Ascending aorta (tissue), 2 donors: Measurements from ENCODE around the gene ADCK1. TPM values are rescaled to one million over a fixed set of nuclear protein-coding genes. Genes with fewer than 3 reads are reported as not detected.

ENCODE experiments used
- DNase-seq, 2 donors: peaks; one replicate each; pipeline ENCODE4 v3.0.0-alpha.2; 2019; ENCODE audit warnings: low spot score in 2 of 2
- H3K27ac ChIP-seq, 2 donors: fragments of 200-600 bp; sonication (generic); one replicate each; pipeline ENCODE4 v1.5.1; 2016 to 2017; ENCODE audit warnings: mild to moderate bottlenecking in 1 of 2
- H3K27me3 ChIP-seq: fragments of 200-600 bp; sonication (generic); one replicate; pipeline ENCODE4 v1.5.1; 2017
- H3K36me3 ChIP-seq, 2 donors: fragments of 200-600 bp; sonication (generic); one replicate each; pipeline ENCODE4 v1.5.1; 2016
- H3K4me1 ChIP-seq, 2 donors: fragments of 200-600 bp; sonication (generic); one replicate each; pipeline ENCODE4 v1.5.1; 2016 to 2017; ENCODE audit warnings: mild to moderate bottlenecking in 1 of 2
- H3K4me3 ChIP-seq, 2 donors: fragments of 200-600 bp; sonication (generic); one replicate each; pipeline ENCODE4 v1.5.1; 2016 to 2017; ENCODE audit warnings: mild to moderate bottlenecking in 1 of 2
- H3K9me3 ChIP-seq, 2 donors: fragments of 200-600 bp; sonication (generic); one replicate each; pipeline ENCODE4 v1.5.1; 2016
- intact Hi-C: fragments of 100-400 bp; cut with DNase I; formaldehyde crosslinking; loops from one replicate; pipeline ENCODE4 v1.15.1; 2023
- total RNA-seq: library from RNA; depleted of rRNA; stranded (reverse); fragments of >200 nt; gene quantifications from one replicate; pipeline ENCODE4 v1.1.0, GENCODE V29; 2016
- TF ChIP-seq, protein P1 (sequence below), 3 experiments: fragments of 200-600 bp in 2 of 3; fragments of 450-650 bp in 1 of 3; sonication (generic) in 2 of 3; IDR thresholded peaks; one replicate each; pipeline ENCODE4 v1.5.1; 2016 to 2019; ENCODE audit warnings: antibody characterized with exemption in 3 of 3, mild to moderate bottlenecking in 1 of 3, moderate library complexity in 1 of 3

ADCK1 gene, protein sequence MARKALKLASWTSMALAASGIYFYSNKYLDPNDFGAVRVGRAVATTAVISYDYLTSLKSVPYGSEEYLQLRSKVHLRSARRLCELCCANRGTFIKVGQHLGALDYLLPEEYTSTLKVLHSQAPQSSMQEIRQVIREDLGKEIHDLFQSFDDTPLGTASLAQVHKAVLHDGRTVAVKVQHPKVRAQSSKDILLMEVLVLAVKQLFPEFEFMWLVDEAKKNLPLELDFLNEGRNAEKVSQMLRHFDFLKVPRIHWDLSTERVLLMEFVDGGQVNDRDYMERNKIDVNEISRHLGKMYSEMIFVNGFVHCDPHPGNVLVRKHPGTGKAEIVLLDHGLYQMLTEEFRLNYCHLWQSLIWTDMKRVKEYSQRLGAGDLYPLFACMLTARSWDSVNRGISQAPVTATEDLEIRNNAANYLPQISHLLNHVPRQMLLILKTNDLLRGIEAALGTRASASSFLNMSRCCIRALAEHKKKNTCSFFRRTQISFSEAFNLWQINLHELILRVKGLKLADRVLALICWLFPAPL
- total RNA-seq = 0.43 TPM

DNA sequence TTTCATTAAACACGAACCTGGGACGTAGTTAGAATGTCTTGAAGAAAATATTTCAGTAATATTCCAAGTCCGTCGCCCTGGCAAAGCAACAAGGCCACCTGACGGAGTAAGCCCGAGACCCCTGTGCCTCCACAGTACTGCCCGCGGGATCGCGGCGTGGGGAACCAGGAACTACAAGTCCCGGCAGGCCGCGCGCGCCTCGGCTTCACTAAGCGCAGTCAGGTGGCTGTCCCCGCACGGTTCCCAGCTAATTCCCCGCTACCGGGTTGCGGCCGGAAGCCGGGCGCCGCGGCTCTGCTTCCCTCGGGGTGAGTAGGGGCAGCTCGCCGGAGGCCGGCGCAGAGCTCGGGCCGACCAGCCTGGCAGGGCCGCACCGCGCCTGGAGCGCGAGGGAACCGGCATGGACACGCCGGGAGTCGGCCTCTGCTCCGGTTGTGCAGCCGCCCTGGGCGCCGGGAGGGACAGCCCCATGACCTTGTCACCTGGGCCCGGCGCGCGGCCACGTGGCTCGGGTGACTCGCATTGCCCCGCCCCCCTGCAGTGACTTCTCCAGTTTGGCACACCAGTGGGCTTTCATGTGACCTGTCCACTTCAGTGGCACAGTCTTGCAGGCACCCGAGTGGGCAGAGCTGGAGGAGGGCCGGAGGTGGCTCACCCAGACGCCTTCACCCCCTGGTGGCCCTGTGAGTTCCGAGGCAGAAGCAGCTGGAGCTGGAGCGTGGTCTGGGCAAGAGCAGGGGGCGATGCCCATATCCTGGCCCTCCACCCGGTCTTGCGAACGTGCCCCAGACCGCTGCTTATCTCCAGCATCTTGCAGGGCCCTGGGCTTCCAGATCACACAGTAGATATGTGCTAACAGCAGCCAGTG, at the start of gene ADCK1:
ADCK1 (plus strand) TSS at position 247 of the 868 bp plus-strand sequence. CDS start 18,870 bp downstream, outside the sequence.
- peak; percentile 74 to 95 for DNase-seq
- Histone ChIP-seq H3K36me3 (no peaks in the 10 kb centered on the region), H3K9me3 (no peaks in the 10 kb centered on the region), H3K4me1 (peaks cover 0 to 3% of the 10 kb centered on the region in 2 donors), H3K27me3 (no peaks in the 10 kb centered on the region), H3K4me3 (peak within 1 kb of the TSS; percentile 91 to 98), H3K27ac (peak within 1 kb of the TSS; percentile 87 to 94)
- intact Hi-C loops = loop anchor here (1.0 to 2.0 kb wide), 5 partner anchors 39 to 481 kb away; partner anchors contain the start of genes ALKBH1, SLIRP, SNW1 and SPTLC2
- TF ChIP-seq, protein P1, sequence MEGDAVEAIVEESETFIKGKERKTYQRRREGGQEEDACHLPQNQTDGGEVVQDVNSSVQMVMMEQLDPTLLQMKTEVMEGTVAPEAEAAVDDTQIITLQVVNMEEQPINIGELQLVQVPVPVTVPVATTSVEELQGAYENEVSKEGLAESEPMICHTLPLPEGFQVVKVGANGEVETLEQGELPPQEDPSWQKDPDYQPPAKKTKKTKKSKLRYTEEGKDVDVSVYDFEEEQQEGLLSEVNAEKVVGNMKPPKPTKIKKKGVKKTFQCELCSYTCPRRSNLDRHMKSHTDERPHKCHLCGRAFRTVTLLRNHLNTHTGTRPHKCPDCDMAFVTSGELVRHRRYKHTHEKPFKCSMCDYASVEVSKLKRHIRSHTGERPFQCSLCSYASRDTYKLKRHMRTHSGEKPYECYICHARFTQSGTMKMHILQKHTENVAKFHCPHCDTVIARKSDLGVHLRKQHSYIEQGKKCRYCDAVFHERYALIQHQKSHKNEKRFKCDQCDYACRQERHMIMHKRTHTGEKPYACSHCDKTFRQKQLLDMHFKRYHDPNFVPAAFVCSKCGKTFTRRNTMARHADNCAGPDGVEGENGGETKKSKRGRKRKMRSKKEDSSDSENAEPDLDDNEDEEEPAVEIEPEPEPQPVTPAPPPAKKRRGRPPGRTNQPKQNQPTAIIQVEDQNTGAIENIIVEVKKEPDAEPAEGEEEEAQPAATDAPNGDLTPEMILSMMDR (IDR thresholded peaks at IDR 0.05) = peak; percentile 36 to 52 (median 37)

DNA sequence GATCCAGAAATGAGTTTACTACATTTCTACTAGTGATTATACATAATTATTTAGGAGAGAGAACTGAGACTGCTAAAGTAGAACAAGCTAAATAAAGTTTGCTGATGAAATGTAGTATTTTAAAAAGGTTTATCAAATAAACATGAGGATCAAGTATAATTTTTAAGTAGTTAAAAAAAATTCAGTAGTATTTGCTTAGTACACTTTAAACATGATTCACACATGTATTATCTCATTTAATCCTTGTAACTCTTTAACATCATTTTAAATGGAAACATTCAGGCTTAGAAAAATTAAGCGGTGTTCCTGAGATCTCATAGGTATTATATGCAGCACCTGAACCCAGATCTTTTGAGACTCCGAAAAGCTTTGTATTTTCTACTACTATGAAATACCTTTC, 47.6 kb upstream of the ADCK1 start:
- TF ChIP-seq, protein P1 (IDR thresholded peaks at IDR 0.05) = no peak
- H3K36me3 ChIP-seq = peaks cover 42 to 66% of the 10 kb centered on the region in 2 donors
- H3K4me1 ChIP-seq = no peaks in the 10 kb centered on the region
- DNase-seq = no peak
- H3K9me3 ChIP-seq = no peaks in the 10 kb centered on the region
- no peak overlapping the region for H3K27ac ChIP-seq
- H3K27me3 ChIP-seq = no peaks in the 10 kb centered on the region
- H3K4me3 ChIP-seq = no peak overlapping the region
- intact Hi-C loops = no loop called here

DNA sequence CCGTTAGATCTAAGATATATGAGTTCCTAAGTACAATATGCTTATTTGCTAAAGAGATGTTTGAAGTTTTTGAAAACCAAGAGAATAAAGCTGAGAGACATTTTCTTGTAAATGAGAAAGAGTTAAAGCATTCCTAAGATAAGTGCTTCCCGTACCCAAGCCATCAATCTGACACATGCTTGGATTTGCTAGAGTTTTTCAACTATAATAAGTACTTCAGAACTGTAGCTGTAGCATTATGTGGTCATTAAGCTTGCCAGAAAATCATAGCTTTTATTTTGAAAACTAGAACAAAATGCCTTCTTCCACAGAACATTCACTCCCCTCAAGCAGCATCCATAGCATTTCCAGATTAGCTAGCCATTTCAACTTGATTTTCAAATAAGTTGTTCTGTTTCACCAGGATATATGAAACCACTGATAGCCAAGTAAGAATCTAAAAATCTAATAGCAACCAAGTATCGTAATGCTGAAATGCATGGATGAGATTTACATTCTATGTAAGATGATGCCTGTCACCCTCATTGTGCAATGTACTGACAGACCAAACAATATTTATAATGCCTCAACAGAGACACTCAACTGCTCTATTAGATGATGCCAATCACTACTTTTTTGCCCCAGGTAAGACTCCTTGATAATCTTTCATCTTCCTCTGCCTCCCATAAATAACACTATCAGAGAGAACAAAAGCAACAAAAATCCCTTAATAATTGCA, 47.0 kb upstream of the ADCK1 start:
- Histone ChIP-seq H3K9me3 (no peaks in the 10 kb centered on the region), H3K4me1 (peaks cover 0 to 3% of the 10 kb centered on the region in 2 donors), H3K27ac (no peak overlapping the region), H3K27me3 (no peaks in the 10 kb centered on the region), H3K36me3 (peaks cover 38 to 61% of the 10 kb centered on the region in 2 donors), H3K4me3 (no peak overlapping the region)
- intact Hi-C loops = no loop called here
- no peak for DNase-seq
- TF ChIP-seq, protein P1 (IDR thresholded peaks at IDR 0.05) = no peak

DNA sequence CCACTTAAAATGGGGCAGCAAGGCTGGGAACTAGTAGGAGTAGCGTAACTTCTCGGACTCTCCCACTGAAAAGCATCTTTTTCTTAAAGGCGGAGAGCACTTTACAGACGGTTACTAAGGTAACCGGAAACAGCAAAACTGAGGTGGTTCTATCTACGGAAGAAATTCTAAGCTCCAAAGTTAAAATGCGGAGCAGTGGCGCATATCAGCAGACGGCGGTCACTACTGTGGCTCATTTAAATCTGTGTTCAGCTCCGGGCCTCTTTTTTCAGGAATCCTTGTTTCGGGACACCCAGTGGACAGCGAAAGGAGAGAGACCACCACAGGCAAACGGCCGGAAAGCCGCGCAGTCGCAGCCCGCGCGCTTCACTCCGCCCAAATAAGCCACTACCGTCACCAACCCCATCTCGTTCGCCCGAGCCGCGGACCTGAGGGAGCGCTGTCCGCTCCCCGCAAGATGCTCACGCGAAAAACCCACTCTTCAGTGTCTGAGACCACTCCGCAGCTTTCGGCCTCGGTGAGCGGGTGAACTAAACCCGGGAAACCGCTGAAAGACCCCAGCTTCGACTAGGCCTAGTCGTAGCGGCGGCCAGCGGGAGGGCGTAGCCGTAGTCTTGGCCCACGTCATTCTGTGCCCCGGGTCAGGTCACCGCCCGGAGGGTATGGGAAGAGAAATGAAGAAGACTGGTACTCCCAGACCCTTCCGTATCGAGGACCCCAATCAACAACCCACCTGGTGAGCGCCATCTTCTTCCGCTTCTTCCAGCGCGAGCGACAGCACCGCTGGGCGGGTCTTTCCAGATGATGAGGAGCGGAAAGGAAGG, 39.3 kb upstream of the ADCK1 start, which contains the start of gene SNW1:
SNW1 (minus strand) TSS at position 776 of the 824 bp plus-strand sequence; CDS start at position 747, 29 bp downstream.
- TF ChIP-seq, protein P1 (IDR thresholded peaks at IDR 0.05) = no peak
- Histone ChIP-seq H3K4me3 (peak within 1 kb of the TSS; percentile 71 to 99), H3K36me3 (peaks cover 0 to 9% of the 10 kb centered on the region in 2 donors), H3K27ac (peak within 1 kb of the TSS; percentile 92 to 99), H3K9me3 (no peaks in the 10 kb centered on the region), H3K4me1 (peaks cover 19% of the 10 kb centered on the region in 2 donors), H3K27me3 (no peaks in the 10 kb centered on the region)
- intact Hi-C loops = loop anchor here (1.0 to 2.0 kb wide), 4 partner anchors 40 to 440 kb away; partner anchors contain the start of genes ADCK1, ALKBH1, GSTZ1 and POMT2
- peak; percentile 84 to 96 for DNase-seq
